K562 (cell line): ENCODE results near the gene CEP131.

Experiments used
- NFIX ChIP-seq: fragments of 250-450 bp; sonication (Bioruptor Pico); IDR thresholded peaks from 2 replicates; pipeline ENCODE4 v1.4.0; 2020; ENCODE audit warnings: low read depth, mild to moderate bottlenecking, moderate library complexity
- POLR2A ChIP-seq: fragments of 450-650 bp; conservative IDR thresholded peaks from 2 replicates; pipeline ENCODE4 v1.6.1; 2016
- POLR2AphosphoS5 ChIP-seq: IDR thresholded peaks from 2 replicates; pipeline ENCODE4 v1.6.1; 2011; ENCODE audit warnings: mild to moderate bottlenecking, low read depth, low read length, moderate library complexity; ENCODE audit not compliant: control insufficient read depth, insufficient read depth
- RBM22 ChIP-seq: fragments of 200-400 bp; formaldehyde crosslinking; IDR thresholded peaks from 2 replicates; pipeline ENCODE4 v1.6.1; 2018; ENCODE audit warnings: low read length, low read depth; ENCODE audit not compliant: poor library complexity, severe bottlenecking
- RFX5 ChIP-seq: IDR thresholded peaks from 2 replicates; pipeline ENCODE4 v1.6.1; 2011; ENCODE audit warnings: low read depth, mild to moderate bottlenecking, improper control_type of control experiment, low read length
- TAF1 ChIP-seq: IDR thresholded peaks from 2 replicates; pipeline ENCODE4 v1.6.1; 2011; ENCODE audit warnings: mild to moderate bottlenecking, low read length, moderate library complexity; ENCODE audit not compliant: insufficient read depth, control insufficient read depth, severe bottlenecking; ENCODE audit errors: extremely low read depth
- ZKSCAN1 ChIP-seq: fragments of 150-350 bp; IDR thresholded peaks from 2 replicates; pipeline ENCODE4 v1.6.1; 2016; ENCODE audit warnings: low read depth, low read length
- ZNF274 ChIP-seq: IDR thresholded peaks from 2 replicates; pipeline ENCODE4 v1.6.1; 2011; ENCODE audit warnings: low read depth, mild to moderate bottlenecking, low read length, moderate library complexity, borderline replicate concordance
- TF ChIP-seq, protein P1 (sequence below): IDR thresholded peaks from 3 replicates; pipeline ENCODE4 v1.6.1; 2011; ENCODE audit warnings: borderline replicate concordance, mild to moderate bottlenecking, moderate library complexity; ENCODE audit not compliant: insufficient read length; ENCODE audit errors: extremely low read depth
- TF ChIP-seq, protein P2 (sequence below), 3 experiments: fragments of 200-800 bp in 1 of 3; fragments of 250-450 bp in 1 of 3; fragments of 450-650 bp in 1 of 3; sonication (Bioruptor Pico) in 1 of 3; sonication (Bioruptor generic) in 1 of 3; formaldehyde crosslinking in 1 of 3; IDR thresholded peaks; 2 replicates each; pipeline versions ENCODE4 v1.6.1 to v1.8.0; 2016 to 2022; ENCODE audit warnings: mild to moderate bottlenecking in 2 of 3, missing genetic modification characterization in 2 of 3, missing compliant biosample characterization in 1 of 3, moderate library complexity in 1 of 3
- TF ChIP-seq, protein P3 (sequence below): fragments of 450-650 bp; IDR thresholded peaks from 2 replicates; pipeline ENCODE4 v1.6.1; 2018; ENCODE audit not compliant: partially characterized antibody

DNA sequence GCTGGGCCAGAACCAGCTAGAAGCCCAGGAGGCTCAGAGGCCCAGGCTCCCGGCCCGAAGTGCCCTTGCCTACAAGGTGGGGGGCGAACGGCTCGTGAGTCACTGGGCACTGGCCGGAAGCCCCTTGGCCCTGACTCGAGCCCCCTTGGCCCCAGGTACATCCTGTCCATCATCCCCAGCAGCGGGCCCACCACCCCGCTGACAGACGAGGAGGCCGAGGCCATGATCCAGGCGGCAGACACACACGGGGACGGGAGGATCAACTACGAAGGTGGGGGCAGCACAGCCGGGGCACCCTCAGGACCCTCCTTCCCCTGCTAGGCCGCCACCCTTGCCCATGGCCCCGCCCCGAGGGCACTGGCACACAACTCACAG lies 41.0 kb downstream of the CEP131 start:
- TF ChIP-seq, protein P1, sequence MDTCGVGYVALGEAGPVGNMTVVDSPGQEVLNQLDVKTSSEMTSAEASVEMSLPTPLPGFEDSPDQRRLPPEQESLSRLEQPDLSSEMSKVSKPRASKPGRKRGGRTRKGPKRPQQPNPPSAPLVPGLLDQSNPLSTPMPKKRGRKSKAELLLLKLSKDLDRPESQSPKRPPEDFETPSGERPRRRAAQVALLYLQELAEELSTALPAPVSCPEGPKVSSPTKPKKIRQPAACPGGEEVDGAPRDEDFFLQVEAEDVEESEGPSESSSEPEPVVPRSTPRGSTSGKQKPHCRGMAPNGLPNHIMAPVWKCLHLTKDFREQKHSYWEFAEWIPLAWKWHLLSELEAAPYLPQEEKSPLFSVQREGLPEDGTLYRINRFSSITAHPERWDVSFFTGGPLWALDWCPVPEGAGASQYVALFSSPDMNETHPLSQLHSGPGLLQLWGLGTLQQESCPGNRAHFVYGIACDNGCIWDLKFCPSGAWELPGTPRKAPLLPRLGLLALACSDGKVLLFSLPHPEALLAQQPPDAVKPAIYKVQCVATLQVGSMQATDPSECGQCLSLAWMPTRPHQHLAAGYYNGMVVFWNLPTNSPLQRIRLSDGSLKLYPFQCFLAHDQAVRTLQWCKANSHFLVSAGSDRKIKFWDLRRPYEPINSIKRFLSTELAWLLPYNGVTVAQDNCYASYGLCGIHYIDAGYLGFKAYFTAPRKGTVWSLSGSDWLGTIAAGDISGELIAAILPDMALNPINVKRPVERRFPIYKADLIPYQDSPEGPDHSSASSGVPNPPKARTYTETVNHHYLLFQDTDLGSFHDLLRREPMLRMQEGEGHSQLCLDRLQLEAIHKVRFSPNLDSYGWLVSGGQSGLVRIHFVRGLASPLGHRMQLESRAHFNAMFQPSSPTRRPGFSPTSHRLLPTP = no peak
- TF ChIP-seq RFX5 = no peak
- no peak for TF ChIP-seq ZKSCAN1
- TF ChIP-seq, protein P2, sequence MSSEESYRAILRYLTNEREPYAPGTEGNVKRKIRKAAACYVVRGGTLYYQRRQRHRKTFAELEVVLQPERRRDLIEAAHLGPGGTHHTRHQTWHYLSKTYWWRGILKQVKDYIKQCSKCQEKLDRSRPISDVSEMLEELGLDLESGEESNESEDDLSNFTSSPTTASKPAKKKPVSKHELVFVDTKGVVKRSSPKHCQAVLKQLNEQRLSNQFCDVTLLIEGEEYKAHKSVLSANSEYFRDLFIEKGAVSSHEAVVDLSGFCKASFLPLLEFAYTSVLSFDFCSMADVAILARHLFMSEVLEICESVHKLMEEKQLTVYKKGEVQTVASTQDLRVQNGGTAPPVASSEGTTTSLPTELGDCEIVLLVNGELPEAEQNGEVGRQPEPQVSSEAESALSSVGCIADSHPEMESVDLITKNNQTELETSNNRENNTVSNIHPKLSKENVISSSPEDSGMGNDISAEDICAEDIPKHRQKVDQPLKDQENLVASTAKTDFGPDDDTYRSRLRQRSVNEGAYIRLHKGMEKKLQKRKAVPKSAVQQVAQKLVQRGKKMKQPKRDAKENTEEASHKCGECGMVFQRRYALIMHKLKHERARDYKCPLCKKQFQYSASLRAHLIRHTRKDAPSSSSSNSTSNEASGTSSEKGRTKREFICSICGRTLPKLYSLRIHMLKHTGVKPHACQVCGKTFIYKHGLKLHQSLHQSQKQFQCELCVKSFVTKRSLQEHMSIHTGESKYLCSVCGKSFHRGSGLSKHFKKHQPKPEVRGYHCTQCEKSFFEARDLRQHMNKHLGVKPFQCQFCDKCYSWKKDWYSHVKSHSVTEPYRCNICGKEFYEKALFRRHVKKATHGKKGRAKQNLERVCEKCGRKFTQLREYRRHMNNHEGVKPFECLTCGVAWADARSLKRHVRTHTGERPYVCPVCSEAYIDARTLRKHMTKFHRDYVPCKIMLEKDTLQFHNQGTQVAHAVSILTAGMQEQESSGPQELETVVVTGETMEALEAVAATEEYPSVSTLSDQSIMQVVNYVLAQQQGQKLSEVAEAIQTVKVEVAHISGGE (CRISPR knock-in tag; IDR thresholded peaks at IDR 0.05) = no peak
- no peak for TF ChIP-seq TAF1
- no peak for TF ChIP-seq RBM22
- no peak for TF ChIP-seq POLR2A
- TF ChIP-seq POLR2AphosphoS5 = no peak
- no peak for TF ChIP-seq ZNF274
- no peak for TF ChIP-seq NFIX (CRISPR knock-in tag)
- TF ChIP-seq, protein P3, sequence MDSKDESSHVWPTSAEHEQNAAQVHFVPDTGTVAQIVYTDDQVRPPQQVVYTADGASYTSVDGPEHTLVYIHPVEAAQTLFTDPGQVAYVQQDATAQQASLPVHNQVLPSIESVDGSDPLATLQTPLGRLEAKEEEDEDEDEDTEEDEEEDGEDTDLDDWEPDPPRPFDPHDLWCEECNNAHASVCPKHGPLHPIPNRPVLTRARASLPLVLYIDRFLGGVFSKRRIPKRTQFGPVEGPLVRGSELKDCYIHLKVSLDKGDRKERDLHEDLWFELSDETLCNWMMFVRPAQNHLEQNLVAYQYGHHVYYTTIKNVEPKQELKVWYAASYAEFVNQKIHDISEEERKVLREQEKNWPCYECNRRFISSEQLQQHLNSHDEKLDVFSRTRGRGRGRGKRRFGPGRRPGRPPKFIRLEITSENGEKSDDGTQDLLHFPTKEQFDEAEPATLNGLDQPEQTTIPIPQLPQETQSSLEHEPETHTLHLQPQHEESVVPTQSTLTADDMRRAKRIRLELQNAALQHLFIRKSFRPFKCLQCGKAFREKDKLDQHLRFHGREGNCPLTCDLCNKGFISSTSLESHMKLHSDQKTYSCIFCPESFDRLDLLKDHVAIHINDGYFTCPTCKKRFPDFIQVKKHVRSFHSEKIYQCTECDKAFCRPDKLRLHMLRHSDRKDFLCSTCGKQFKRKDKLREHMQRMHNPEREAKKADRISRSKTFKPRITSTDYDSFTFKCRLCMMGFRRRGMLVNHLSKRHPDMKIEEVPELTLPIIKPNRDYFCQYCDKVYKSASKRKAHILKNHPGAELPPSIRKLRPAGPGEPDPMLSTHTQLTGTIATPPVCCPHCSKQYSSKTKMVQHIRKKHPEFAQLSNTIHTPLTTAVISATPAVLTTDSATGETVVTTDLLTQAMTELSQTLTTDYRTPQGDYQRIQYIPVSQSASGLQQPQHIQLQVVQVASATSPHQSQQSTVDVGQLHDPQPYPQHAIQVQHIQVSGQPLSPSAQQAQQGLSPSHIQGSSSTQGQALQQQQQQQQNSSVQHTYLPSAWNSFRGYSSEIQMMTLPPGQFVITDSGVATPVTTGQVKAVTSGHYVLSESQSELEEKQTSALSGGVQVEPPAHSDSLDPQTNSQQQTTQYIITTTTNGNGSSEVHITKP = no peak
